DMS79 (cell line): ENCODE measurements around the gene BRD1.

Experiments used
- DNase-seq: peaks from one replicate; lab custom pipeline; 2025; lab: John Stamatoyannopoulos, UW

The BRD1 gene

DNA sequence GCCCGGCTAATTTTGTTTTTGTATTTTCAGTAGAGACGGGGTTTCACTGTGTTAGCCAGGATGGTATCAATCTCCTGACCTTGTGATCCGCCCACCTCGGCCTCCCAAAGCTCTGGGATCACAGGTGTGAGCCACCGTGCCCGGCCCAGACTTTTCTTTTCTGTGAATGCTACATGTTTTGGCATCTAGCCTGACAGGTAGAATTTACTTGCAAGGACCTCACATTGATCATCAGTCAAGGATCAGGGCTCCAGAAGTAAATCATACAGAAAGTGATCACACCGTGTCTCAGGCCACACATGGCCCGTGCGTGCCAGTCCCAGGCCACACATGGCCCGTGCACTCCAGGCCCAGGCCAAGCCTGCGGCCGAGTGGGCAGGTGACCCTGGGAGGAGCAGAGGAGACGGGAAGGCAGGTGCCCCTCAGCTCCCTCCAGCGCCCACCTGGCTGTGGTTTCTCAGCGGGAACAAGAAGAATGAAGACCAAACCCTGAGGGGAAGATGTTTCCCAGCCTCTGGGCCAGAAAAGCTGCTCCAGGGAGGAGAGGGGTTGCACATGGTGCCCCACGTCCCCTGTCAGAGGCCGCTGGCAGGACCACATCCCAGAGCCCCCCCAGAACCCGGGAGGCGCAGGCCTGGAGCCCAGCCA lies 76.2 kb downstream of the BRD1 start:
- no peak for DNase-seq

DNA sequence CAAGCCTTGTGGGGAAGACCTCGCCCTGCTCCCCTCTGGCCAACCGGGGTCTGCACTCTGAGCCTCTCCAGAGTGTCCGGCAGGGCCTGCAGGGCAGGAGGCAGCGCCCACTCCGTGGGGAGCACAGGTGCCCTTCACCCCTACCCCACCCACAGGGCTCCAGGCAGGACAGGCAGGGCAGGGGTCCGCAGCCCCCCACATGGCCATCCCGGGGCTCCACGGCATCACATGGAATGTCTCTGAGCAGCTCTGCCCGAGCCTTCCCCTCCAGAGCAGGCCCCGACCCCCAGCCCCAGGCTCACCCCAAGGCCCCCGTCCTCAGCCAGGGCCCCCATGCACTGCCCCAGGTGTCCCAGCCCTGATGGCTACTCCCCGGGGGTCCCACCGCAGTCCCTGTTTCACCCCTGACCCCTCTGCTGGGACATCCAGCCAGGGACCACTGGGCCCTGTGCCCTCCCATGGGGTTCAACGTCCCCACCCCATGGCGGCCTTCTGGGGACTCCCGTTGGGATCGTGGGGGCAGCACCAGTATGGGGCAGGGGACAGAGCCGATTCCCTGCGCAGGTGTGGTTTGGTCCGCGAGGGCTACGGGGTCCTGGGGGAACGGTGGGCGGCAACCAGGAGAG lies 77.7 kb downstream of the BRD1 start:
- no peak for DNase-seq

DNA sequence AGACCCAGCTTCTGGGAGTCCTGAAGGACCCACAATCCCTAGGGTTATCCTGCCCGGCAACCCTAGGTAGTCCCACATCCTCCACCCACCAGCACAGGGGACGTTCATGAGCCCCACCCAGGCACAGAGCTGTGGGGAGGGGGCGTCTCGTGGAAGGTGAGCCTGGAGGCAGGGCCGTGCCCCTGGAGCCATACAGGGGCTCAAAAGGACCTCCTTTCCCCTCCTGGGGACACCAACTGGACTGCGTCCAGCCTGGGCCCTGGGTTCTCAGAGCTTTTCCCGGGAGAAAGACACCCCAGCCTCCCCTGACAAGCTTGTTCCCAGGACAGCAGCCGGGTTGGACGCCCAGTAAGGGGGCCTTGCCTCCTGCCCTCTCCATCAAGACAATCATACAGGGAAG lies 78.4 kb downstream of the BRD1 start:
- no peak for DNase-seq

DNA sequence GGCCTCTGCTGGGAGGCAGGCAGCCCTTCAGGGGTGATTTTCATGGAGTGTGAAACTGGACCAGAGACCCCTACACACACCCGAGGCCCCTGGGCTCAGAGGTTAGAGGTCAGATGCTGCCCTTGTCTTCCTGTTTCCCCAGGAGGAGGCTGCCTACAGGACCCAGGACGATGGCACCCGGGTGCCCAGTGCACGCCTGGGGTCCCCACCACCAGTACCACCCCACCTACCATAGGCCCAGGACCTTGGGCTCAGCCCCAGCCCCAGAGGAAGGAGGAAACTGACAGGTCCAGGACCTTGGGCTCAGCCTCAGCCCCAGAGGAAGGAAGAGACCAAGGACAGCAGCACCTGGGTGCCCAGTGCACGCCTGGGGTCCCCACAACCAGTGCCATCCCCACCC lies 79.2 kb downstream of the BRD1 start:
- no peak for DNase-seq

DNA sequence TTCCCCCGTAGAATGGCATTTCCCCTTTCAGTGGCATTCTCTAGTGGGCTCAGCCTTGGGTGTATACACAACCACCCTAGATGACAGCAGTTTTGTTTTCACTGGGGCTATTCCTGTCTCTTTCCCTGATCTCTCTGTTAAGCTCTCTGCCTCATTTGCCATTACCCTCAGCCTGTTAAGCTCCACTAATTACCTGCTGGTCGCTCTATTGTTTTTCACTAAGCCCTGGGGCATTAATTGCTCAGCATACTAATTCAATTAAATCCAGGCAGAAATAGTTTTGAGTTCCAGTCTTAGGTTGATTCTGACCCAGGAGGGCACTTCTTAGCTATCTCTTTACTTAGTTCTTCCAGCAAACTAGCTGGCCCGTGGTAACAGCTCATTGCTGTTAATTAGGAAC lies 80.0 kb downstream of the BRD1 start:
- DNase-seq, result no peak

DNA sequence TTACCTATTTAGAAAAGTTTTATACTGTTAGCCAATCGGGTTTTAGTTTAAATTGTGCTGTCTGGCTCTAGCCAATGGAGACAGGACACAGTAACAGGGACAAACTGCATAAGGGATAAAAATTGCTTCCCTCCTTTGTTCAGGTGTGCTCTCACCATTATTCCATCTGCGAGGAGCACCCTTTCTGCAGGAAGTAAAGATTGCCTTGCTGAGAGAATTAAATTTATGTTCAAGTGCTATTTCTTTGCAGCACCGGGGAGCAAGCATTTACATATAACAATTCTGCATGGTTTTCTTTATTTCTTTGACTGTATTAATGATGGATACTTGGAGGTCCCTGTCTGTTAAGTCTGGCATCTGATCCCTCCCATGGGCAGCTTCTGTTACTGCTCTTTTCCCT lies 80.5 kb downstream of the BRD1 start:
- no peak for DNase-seq

DNA sequence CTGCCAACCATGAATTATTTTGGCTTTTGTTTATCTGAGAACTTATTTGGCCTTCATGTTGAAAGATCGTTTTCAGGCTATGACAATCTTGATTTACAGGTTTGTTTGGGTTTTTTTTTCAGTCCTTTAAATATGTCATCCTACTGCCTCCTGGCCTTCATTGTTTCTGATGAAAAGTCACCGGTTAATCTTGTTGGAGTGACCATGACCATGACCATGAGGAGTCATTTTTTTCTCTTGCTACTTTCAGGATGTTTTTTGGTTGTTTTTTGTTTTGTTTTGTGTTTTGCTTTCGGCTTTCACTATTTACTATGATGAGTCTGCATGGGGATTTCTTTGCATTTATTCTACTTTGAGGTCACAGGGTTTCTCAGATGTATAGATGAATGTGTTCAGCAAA lies 81.6 kb downstream of the BRD1 start:
- DNase-seq, result no peak

DNA sequence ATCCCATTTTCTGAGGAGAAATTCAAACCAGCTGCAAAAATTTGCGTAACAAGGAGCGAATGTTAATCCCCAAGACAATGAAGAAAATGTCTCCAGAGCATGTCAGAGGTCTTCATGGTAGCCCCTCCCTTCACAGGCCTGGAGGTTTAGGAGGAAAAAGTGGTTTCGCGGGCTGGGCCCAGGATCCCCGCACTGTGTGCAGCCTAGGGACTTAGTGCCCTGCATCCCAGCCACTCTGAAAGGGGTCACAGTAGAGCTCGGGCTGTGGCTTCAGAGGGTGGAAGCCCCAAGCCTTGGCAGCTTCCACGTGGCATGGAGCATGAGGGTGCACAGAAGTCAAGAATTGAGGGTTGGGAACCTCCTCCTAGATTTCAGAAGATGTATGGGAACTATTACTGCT lies 87.4 kb downstream of the BRD1 start:
- DNase-seq, result no peak

DNA sequence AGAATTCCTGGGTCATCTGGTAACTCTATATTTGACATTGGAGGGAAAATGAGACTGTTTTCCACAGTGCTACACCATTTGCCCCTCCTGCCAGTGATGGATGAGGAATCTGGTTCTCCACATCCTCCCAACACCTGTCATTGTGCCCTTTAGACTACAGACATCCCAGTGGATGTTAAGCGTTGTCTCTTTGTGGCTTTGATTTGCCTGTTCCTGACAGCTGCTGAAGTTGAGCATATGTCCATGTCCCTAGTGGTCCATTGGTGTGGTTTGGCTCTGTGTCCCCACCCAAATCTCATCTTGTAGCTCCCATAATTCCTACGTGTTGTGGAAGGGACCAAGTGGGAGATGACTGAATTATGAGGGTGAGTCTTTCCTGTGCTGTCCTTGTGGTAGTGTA lies 88.5 kb downstream of the BRD1 start:
- DNase-seq, result no peak

DNA sequence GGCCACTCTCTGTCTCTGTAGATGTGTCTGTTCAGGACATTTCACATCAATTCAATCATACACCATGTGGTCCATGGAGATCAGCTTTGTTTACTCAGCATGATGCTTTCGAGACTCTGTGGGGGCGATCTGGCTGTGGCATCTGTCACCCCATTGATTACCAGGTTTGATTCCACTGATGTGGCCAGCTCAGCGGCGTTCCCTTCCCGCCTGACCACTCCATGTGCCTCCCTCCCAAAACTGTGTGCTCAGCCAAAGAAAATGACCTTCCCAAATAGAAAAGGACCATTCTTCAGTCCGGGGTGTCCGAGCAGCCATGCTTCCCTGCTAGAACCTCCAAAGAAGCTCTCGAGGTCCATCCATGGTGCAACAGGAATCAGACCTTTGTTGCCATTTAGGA lies 89.1 kb downstream of the BRD1 start:
- DNase-seq, result no peak

DNA sequence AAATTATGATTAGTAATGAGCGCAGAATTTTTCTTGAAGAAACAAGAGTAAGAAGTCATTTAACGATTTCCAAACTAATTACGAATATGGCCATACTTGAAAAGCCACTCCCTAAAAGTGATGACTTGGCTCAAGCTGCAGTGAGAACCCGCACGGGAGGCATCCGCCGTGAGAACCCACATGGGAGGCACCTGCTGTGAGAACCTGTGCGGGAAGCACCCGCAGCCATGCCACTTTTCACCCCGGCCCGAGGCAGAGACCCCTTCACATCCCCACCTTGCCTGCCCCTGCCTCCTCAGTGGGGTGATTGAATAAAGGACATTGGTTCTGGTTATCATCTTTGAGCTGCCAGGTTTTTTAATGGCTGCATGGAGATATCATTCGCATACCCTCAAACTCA lies 89.7 kb downstream of the BRD1 start:
- no peak for DNase-seq

DNA sequence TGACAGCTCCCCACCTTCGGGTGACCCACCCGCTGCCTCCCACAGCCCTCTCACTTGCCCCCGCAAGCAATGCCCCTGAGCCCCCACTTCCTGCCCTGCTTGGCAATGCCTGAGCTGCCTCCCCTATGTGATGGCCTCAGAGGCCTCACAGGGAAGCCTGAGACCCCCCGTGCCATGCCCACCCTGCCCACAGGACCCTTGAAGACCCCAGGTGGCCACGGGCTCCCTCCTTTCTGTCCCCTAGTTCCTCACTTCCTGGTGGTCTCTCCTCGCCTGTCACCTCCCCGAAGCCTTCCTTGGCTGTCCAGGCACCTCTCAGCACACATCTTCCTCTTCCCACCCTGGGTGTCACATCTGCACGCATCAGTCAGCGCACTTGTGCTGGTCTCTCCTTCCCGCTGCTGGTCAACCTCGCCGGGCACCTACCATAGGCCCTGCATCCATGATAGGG lies 90.5 kb downstream of the BRD1 start:
- DNase-seq, result no peak

DNA sequence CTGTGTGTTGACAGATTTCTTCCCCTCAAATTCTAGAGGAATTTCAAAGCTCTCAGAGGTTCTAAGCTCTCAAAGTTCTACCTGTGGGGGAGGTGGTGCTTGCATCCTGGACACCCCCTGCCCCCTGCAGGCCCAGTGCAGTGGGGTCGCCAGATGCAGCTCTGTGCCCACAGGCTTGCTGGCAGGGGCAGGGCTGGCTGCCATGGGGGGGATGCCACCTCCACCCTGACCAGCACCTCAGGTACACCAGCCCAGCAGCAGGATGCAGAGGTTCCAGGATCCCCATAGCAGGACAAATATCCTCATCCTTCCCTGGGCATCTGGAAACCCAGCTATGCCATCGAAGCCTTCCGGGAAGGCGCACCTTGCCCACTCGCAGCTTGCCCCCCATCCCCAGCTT lies 91.1 kb downstream of the BRD1 start:
- DNase-seq, result no peak

DNA sequence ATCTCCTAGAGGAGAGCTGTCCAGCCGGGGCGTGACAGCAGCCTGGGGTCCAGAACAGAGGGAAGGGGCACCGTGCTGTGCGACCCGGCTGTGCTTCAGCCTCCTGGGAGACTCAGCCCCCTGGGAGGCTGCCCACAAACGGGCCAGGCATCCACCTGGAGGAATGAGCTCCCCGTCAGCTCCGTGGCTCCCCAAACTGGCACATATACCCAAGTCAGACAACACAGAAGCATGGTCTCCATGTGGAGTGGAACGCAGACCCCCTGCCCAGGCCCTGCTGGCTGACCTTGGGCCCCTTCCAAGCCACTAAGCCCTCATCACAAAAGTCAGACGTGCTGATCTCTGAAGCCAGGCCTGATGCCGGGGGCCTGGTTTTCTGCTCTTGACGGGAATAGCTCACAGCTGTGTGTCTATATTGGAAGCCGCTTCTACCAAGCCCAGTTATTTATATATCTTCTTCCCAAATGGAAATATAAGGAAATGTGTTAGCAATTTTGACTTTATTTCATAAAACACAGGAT lies 91.7 kb downstream of the BRD1 start:
- no peak for DNase-seq

DNA sequence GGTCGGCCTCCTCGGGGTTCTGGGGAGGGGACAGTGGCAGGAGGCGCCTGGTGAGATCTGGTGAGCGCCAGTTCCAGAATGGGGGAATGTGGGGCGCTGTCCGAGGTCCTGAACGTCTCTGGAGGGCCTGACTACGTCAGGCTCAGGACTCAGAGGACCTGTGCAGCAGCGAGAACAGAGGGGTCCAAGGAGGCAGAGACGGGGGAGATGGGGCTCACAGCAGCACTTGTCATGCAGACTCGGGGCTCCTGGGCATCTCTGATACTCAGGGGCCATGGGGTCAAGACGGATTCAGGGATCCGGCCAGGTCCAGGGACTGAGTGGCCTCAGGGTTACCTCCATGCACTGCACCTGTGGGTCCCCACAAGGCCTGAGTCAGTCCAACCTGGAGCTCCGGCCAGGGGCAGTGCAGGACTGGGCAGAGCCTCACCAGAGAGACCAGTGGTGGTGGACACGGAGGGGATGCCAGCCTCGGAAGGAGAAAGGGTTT lies 92.2 kb downstream of the BRD1 start:
- DNase-seq, result no peak

DNA sequence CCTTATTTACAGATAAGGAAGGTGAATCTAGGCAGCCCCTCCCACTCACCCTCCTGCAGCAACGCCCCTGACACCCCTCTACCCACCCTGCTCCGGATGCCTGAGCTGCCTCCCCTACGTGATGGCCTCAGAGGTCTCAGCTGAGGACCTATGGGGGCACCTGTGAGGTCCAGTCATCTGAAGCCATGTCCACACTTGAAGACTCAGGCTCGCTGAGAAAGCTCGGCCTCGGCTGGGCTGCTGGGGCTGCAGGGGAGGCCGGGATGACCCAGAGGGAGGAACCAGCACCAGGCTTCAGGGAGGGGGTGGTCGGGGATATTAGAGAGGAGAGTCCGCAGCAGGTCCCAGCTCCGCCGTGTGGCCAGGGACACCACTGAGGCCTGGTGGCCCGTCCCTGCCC lies 92.8 kb downstream of the BRD1 start:
- DNase-seq, result no peak

DNA sequence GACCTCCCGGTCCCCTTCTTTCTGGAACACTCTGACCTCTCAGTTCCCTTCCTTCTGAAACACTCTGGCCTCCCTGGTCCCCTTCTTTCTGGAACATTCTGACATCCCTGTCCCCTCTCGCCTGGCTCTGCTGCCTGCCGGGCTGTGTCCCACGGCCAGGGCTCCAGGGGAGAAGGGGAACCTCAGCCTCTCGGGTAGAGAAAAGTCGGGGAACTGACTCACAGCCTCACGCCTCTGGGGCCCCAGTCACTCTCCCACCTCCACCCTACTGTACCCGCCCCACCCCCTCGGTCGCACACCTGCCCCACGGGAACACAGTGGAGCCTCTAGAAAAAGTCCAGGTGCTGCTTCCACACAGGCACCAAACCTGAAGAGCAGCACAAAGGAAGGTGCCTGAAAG lies 93.3 kb downstream of the BRD1 start:
- no peak for DNase-seq

DNA sequence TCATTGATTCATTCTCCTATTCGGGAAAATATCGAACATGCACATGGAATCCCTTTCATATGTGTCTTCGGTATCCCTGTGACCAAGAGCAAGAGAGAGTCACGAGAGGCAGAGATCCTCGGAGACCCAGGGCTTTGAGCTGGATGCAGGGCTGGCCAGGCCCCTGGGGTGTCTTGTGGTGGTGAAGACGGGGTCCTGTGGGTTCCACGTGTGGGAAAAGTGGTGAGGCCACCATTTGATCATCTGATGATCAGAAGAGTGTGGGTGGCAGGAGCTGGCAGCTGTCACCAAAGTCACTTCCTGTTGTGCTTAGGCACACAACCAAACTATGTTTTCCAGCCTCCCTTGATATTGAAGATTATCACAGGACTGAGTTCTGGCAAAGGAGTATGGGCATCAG lies 94.0 kb downstream of the BRD1 start:
- DNase-seq, result no peak

DNA sequence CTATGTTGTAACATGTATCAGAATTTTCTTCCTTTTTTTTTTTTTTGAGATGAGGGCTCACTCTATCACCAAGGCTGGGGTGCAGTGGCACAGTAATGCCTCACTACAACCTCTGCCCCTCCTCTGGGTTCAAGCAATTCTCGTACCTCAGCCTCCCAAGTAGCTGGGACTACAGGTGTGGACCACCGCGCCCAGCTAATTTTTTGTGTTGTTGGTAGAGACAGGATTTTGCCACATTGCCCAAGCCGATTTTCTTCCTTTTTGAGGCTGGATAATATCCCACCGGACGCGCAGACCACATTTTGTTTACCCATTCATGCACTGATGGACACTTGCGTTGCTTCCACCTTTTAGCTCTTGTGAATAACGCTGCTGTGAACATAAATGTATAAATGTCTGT lies 97.0 kb downstream of the BRD1 start:
- DNase-seq, result no peak

DNA sequence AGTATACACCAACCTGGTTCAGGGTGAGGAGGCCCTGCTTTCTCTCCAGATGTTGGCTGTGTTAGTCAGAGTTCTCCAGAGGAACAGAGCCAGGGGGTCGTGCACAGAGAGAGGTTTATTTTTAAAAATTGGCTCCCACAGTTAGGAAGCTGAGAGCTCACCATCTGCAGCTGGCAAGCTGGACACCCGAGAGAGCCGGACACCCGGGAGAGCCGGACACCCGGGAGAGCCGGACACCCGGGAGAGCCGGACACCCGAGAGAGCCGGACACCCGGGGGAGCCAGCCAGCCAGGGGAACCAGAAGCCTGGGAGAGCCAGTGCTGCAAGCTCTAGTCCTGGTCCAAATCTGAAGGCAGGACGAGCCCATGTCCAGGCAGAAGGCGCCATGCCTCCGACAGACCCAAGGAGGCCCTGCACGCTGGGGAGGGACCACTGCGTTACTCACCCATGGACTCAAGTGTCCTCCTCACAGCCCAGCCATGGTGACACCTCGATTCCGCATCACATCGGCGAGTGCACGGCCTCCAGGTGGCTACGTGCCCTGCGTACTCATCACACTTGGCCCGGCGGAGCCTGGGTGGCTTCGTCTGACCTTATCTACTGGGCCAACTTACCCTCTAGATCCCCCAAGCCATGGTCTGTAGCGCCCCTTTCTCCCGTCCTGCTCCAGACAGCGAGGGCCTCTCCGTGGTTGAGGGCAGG lies 99.0 kb downstream of the BRD1 start:
- no peak for DNase-seq

DNA sequence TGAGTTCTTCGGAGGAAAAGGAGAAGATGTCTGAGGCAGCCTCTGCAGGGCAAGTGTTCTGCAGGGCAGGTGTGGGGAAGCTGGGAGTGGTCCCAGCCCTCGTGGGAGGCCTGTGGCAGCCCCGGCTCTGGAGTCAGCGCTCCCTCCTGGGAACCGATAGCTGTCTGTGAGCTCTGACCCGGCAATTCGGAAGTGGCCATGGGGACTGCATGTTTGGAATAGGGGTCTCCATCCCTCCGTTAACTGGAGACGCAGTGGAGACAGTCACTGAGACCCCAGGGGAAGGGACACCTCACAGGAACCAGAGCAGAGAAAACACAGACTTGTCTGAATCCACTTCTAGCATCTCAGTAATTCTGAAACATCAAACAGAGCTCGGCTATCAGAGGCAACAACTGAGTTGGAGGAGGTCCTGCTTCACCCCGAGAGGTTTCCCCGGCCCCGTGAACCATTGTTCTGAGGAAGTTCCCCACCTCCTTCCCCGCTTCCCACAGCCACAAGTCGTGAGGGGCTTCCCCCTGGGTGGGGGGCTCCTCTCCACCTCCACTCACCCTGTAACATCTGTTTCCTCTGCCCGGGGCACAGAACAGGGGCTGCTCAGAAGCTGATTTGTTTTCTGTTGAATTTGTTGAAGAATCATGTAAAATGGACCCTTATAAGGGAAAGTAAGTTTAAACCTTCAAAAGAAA lies 99.6 kb downstream of the BRD1 start:
- DNase-seq, result no peak

DNA sequence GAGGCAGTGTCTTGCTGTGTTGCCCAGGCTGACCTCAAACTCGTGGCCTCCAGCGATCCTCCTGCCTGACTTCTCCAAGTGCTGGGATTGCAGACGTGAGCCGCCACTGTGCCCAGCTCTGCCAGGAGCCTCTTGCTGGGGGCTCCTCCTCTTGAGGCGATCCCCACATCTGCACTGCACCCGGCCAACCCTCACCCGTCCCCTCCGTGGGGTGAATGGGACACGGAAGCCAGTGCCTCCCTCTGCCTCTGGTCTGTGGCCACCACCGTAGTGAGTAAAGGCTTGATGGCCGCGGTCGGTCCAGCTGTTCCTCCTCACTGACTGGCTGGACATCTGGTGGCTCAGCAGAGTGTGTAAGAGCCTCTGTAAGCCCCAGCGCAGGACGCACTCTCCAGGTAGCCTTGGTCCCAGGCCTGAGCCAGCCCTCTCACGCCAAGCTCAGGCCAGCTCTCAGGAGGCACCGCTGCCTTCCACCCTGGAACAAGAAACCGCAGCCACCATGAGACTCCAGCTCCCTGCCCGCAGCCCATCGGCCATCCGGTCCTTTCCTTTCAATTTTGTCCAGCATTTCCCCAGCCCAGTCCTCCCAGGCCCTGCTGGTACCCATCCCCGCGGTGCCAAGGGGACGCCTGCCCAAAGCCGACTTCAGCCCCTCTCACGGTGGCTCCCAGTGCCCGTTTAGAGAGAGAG lies 100.3 kb downstream of the BRD1 start:
- no peak for DNase-seq
